HG03045 (cell line): ENCODE results near the gene TANC1.
A peak's percentile ranks its signal among the peaks of the same experiment; 100 is the strongest.

Source experiments
- ATAC-seq: cut with Tn5 transposase; IDR thresholded peaks from one replicate; pipeline ENCODE4 v1.9.1; 2021; ENCODE audit warnings: mild to moderate bottlenecking, moderate library complexity; ENCODE audit not compliant: unreplicated experiment

TANC1 gene

GRCh38 chr2:158968396-158969161 is at the start of gene TANC1:
TANC1 (plus strand) TSS chr2:158968640; CDS start chr2:159065911, 97,271 bp downstream.
- peak; percentile 92 for ATAC-seq

- no peak for ATAC-seq
Observed at GRCh38 chr2:158921599-158922408, 46.6 kb upstream of the TANC1 start.

- ATAC-seq: no peak
Observed at GRCh38 chr2:158922601-158923000, 45.8 kb upstream of the TANC1 start.

DNA sequence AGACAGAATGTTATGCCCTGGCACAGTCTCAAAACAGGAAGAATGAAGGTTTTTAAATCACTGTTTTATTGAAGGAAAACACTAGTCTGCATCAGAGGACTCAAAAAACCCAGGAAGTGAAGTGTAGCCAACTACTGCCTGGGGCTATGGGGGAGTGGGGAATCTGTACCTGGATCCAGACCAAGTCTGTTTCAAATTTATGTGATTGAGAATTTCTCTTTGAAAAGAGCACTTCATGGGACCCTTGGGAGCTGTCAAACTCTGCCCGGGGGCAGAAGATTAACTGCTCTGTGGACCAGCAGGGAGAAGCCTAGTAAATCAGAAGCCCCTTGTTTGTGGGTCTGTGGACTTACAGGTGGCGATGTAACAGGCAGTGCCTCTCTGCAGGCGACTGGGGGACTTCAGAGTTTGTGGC is 45.3 kb upstream of the TANC1 start:
- ATAC-seq: no peak

- no peak for ATAC-seq
Observed at GRCh38 chr2:158923641-158924040, 44.8 kb upstream of the TANC1 start.

GRCh38 chr2:158926478-158926948 is 41.9 kb upstream of the TANC1 start:
- no peak for ATAC-seq

DNA sequence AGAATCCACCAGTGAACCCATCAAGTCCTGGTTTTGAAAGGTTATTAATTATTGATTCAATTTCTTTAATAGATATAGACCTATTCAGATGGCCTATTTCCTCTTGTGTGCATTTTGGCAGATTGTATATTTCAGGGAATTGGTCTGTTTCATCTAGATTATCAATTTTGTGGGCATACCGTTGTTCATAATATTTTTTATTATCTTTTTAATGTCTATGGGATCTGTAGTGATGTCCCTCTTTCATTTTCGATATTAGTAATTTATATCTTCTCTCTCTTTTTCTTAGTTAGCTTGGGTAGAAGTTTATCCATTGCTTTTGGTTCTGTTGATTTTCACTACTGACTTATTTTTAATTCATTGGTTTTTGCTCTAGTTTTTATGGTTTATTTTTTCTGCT is 39.9 kb upstream of the TANC1 start:
- no peak for ATAC-seq

DNA sequence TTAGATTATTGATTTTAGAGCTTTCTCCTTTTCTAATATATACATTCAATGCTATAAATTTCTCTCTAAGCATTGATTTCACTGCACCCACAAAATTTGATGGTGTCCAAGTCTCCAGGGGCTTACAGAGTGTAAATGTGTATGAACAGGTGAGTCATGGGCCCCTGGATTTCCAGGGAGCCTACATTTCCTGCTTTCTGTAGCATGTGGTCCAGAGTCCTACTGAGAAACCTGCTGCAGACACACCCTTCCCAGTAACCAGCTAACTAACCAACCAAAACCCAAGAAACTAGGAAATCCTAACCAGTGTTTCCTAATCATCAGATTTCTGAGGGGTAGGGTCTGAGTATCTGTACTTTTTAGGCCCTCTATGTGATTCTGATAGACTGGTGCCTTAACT is 39.5 kb upstream of the TANC1 start:
- ATAC-seq: no peak

- ATAC-seq: no peak
Observed at GRCh38 chr2:158931572-158931971, 36.9 kb upstream of the TANC1 start.

DNA sequence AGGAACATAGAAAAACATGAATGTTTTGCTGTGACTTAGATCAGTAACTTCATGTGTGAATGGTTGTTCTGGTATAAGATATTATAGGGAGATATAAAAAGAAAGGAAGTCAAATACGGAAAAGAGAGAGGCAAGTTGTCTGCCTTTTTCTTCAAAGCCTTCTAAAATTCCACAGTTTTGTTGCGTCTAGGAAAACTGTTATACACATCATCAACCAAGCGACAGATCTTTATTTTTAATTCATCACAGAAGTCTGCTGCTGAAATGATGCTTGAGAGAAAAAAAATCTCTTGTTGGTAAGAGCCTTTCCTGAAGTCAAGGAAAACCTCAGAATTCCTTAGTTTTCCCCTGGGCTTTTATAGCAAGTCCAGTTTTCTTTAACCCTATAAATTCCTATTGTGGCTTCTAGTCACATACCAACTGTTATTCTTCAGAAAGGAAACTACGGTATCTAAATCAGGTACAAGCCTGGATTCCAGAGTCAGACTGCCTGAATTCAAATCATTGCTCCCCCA is 36.3 kb upstream of the TANC1 start:
- ATAC-seq: no peak

- no peak for ATAC-seq
Observed at GRCh38 chr2:158934170-158934569, 34.3 kb upstream of the TANC1 start.

DNA sequence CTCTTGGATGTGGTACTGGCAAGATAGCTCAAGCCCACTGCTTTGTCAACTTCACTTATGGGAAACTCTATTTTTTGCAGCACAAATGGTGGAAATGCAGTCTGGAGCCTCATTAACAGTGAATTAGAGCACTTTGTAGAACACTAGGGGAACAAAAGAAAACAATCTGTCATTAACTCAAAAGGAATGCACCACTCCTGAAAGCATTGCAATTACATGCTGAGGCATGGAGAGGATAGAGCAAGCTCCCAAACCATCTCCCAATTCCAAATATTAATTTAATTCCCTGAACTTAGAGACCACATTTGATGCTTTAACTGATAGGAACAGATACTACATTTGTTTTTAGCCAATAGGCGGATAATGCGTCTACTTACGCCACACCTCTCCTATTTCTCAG is 32.8 kb upstream of the TANC1 start:
- no peak for ATAC-seq

- ATAC-seq: no peak
Observed at GRCh38 chr2:158936978-158937377, 31.5 kb upstream of the TANC1 start.

DNA sequence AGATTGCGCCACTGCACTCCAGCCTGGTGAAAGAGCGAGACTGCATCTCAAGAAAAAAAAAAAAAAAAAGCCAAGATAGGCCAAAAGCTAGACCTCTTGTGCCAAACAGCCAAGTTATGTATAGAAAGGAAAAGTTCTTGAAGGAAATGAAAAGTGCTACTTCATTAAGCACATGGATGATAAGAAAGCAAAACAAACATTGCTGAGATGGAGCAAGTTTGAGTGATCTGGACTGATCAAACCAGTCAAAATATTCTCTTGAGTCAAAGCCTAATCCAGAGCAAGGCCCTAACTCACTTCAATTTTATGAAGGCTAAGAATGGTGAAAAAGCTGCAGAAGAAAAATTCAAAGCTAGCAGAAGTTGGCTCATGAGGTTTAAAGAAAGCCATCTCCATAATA is 28.1 kb upstream of the TANC1 start:
- ATAC-seq: no peak

- ATAC-seq: no peak
Observed at GRCh38 chr2:158943973-158944372, 24.5 kb upstream of the TANC1 start.

DNA sequence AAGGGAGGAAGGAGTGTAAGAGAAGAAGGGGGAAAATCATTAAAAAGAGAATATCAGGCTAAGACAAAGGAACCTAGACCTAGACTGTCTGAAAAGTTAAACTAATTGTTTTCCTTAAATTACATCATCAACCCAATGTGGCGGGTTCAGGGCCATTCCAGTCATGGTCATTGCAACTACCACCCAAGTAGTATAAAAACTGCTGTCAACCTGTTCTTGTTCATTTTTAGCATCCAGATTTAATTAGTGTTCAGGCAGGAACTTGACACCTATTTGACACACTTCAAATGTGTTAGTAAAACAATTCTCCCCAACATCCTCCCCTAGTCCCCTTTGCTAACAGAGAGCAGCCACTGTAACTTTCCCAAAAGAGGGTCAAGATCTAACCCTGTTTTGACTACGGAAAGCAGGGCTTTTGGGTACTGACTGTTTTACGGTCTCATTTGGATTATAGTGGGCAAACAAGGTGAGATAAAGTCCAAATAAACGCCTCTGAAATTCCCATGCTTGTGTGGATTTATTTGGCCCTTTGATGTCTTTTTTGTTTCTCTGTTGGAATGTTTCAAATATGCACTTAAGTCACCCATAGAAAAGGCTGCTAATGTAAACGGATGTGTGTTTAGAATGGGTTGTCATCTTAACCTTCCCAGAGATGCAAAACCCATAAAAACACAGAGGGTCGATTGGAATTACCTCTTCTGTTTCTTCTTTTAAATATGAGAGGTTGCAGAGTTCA is 19.3 kb upstream of the TANC1 start:
- no peak for ATAC-seq

DNA sequence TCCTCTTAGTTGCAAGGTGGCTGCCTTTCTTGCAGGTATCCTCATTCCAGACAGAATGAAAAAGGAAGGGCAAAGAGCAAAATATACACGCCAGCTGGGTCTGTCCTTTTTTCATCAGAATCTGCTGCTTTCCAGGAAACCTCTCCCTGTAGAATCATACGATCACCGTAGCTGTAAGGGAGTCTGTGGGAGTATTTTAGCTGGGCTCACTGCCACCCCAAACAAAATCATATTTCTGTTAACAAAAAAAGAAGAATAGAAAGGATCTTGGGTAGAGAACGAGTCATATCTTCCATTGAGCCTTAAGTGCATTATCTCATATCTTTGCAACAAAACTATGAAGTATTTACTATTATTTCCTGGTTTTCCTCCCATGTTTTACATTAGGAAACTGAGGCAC is 15.0 kb upstream of the TANC1 start:
- ATAC-seq: no peak

- ATAC-seq: no peak
Observed at GRCh38 chr2:158953926-158954763, 14.3 kb upstream of the TANC1 start.

DNA sequence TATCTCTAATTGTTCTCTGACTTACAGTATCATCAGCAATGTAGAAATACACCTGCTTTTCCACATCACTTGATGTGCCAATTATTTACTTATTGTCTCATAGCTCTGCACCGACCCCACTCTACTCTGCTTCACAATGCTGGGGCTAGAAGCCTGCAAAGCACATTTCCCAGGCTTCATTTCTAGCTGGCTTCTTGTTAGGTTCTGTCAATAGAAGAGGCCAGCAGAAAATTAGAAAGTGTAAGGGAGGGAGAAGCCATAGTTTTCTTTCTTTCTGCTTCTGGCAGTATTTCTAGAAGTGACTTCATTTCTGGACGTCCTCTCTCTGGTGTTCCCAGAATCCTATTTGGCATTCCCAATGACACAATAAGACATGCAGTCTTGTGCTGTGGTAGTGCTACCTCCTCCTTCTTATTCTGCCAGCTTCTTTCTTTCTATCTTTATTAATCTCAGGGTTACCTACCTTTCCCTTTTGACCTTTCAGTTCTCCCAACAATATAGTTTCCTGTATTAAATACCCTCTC is 12.5 kb upstream of the TANC1 start:
- ATAC-seq: no peak

- ATAC-seq: no peak
Observed at GRCh38 chr2:158958365-158958764, 10.1 kb upstream of the TANC1 start.
